T-helper 1 cell treated with Interleukin-12 subunit alpha and Interleukin-12 subunit beta and Interleukin-4 antibody, amounts not matched to agents 30 ng/mL and 1 ng/mL, for 36 hours (primary cell): ENCODE results near the gene BRD9. TPM values are rescaled to one million over a fixed set of nuclear protein-coding genes. Genes with fewer than 3 reads are reported as not detected.
"Not testable (repeated sequence)": the region's sequence is repeated elsewhere in the genome, so short reads cannot be mapped to it uniquely, and the experiment has no call there.

Experiments
- intact Hi-C: fragments of 100-400 bp; cut with micrococcal nuclease; formaldehyde crosslinking; loops from one replicate; pipeline ENCODE4 v1.15.1; 2024
- total RNA-seq: library from RNA; stranded (reverse); gene quantifications from 2 replicates; pipeline ENCODE4 v1.2.3, GENCODE V29; 2022

BRD9 gene
- total RNA-seq, 1 donor from 2014 or later = 62.8 TPM

- intact Hi-C loops = no loop called here
Measured at GRCh38 chr5:860506-861150, 32.0 kb downstream of the BRD9 start.

- intact Hi-C loops = no loop called here
Measured at GRCh38 chr5:859798-860296, 32.8 kb downstream of the BRD9 start.

- intact Hi-C loops = no loop called here
Measured at GRCh38 chr5:859391-859790, 33.2 kb downstream of the BRD9 start.

- intact Hi-C loops = no loop called here
Measured at GRCh38 chr5:858726-859125, 33.9 kb downstream of the BRD9 start.

- intact Hi-C loops = no loop called here
Measured at GRCh38 chr5:856531-857425, 35.8 kb downstream of the BRD9 start.

- intact Hi-C loops = no loop called here
Measured at GRCh38 chr5:855771-856530, 36.6 kb downstream of the BRD9 start.

- intact Hi-C loops = no loop called here
Measured at GRCh38 chr5:854966-855743, 37.4 kb downstream of the BRD9 start.

GRCh38 chr5:854217-854616 lies 38.4 kb downstream of the BRD9 start:
- intact Hi-C loops = no loop called here

- intact Hi-C loops = not testable (repeated sequence)
Measured at GRCh38 chr5:853416-854090, 39.0 kb downstream of the BRD9 start.

GRCh38 chr5:852431-853401 lies 39.9 kb downstream of the BRD9 start:
- intact Hi-C loops = no loop called here

- intact Hi-C loops = no loop called here
Measured at GRCh38 chr5:852018-852417, 40.6 kb downstream of the BRD9 start.

- intact Hi-C loops = no loop called here
Measured at GRCh38 chr5:851553-851952, 41.0 kb downstream of the BRD9 start.

- intact Hi-C loops = no loop called here
Measured at GRCh38 chr5:851076-851475, 41.5 kb downstream of the BRD9 start.

GRCh38 chr5:850511-851006 lies 42.0 kb downstream of the BRD9 start, which contains the start of gene ZDHHC11:
Gene ZDHHC11, minus strand, starts transcription at chr5:850986. Its CDS starts 384 bp downstream, at chr5:850602.
- intact Hi-C loops = no loop called here

- intact Hi-C loops = loop anchor here (5.0 kb wide), 1 partner anchor 92 kb away; no protein-coding TSS in a partner anchor
Measured at GRCh38 chr5:849651-850301, 42.8 kb downstream of the BRD9 start.

- intact Hi-C loops = loop anchor here (5.0 kb wide), 1 partner anchor 91 kb away; no protein-coding TSS in a partner anchor
Measured at GRCh38 chr5:848671-849111, 43.9 kb downstream of the BRD9 start.

GRCh38 chr5:847736-848135 lies 44.9 kb downstream of the BRD9 start:
- intact Hi-C loops = loop anchor here (5.0 kb wide), 1 partner anchor 90 kb away; no protein-coding TSS in a partner anchor

GRCh38 chr5:847212-847611 lies 45.4 kb downstream of the BRD9 start:
- intact Hi-C loops = loop anchor here (5.0 kb wide), 1 partner anchor 90 kb away; no protein-coding TSS in a partner anchor
